Panc1 (cell line): Measurements from ENCODE around the gene TECPR2. TPM values are rescaled to one million over a fixed set of nuclear protein-coding genes. Genes with fewer than 3 reads are reported as not detected.
A peak's percentile ranks its signal among the peaks of the same experiment; 100 is the strongest.

Source experiments
- ATAC-seq: fragments of 200-7000 bp; cut with Tn5 transposase; 2 replicates; pipeline ENCODE4 v1.9.1; 2020; ENCODE audit warnings: mild to moderate bottlenecking, moderate library complexity
- BruUV-seq: library from RNA; stranded (reverse); fragments of 400-500 nt; replicated peaks from 2 replicates; lab custom pipeline; 2021; lab: Mats Ljungman, UMichigan
- CTCF ChIA-PET: fragments of 300-600 bp; sonication (Branson Sonifier 250); formaldehyde crosslinking; loops from one replicate; lab custom pipeline; 2022; ENCODE audit warnings: antibody characterized with exemption; lab: Charles Lee
- POLR2A ChIA-PET: fragments of 300-600 bp; sonication (Branson Sonifier 250); formaldehyde crosslinking; loops from one replicate; lab custom pipeline; 2022; ENCODE audit warnings: antibody characterized with exemption; lab: Charles Lee
- DNase-seq: peaks from one replicate; pipeline ENCODE4 v3.0.0-alpha.2; 2010; ENCODE audit warnings: low read depth, low spot score
- H3K27ac ChIP-seq: 2 replicates; pipeline ENCODE4 v1.5.1; 2011; ENCODE audit warnings: mild to moderate bottlenecking, low read length, inconsistent platforms
- H3K27me3 ChIP-seq: fragments of 200-500 bp; sonication (Bioruptor generic); 2 replicates; pipeline ENCODE4 v1.6.0; 2014; ENCODE audit warnings: low read length, inconsistent platforms; ENCODE audit not compliant: control insufficient read depth, insufficient read depth
- H3K36me3 ChIP-seq: fragments of 200-500 bp; sonication (Bioruptor generic); 2 replicates; pipeline ENCODE4 v1.5.1; 2014; ENCODE audit warnings: inconsistent platforms, mild to moderate bottlenecking, low read length, moderate library complexity; ENCODE audit not compliant: control insufficient read depth, insufficient read depth
- H3K4me1 ChIP-seq: 2 replicates; pipeline ENCODE4 v1.5.1; 2011; ENCODE audit warnings: inconsistent platforms, mild to moderate bottlenecking, low read length, moderate library complexity; ENCODE audit not compliant: control insufficient read depth, insufficient read depth
- H3K4me3 ChIP-seq, 2 experiments: 2 replicates each; pipeline ENCODE4 v1.5.1; 2011 to 2012; ENCODE audit warnings: low read depth in 2 of 2, low read length in 2 of 2, mild to moderate bottlenecking in 2 of 2, inconsistent platforms in 1 of 2, moderate library complexity in 1 of 2
- H3K9me3 ChIP-seq: fragments of 200-500 bp; sonication (Bioruptor generic); 2 replicates; pipeline ENCODE4 v1.5.1; 2014; ENCODE audit warnings: low read depth, mild to moderate bottlenecking, inconsistent platforms, low read length, moderate library complexity; ENCODE audit not compliant: control insufficient read depth, insufficient read depth
- POLR2AphosphoS5 ChIP-seq: IDR thresholded peaks from 2 replicates; pipeline ENCODE4 v1.6.1; 2012; ENCODE audit warnings: mild to moderate bottlenecking, low read depth, low read length, moderate library complexity
- SIN3A ChIP-seq: IDR thresholded peaks from 2 replicates; pipeline ENCODE4 v1.6.1; 2012; ENCODE audit warnings: low read depth, mild to moderate bottlenecking, low read length, moderate library complexity, borderline replicate concordance; ENCODE audit not compliant: insufficient read depth
- TCF7L2 ChIP-seq: IDR thresholded peaks from 2 replicates; pipeline ENCODE4 v1.6.1; 2011; ENCODE audit warnings: mild to moderate bottlenecking, low read depth, low read length, inconsistent platforms
- in situ Hi-C: cut with HindIII; loops from 2 replicates; pipeline ENCODE4 v1.10.0; 2016; ENCODE audit warnings: low sequenced_read_pairs, low pct_unique_long_range_greater_than_20kb
- intact Hi-C: fragments of 100-400 bp; cut with micrococcal nuclease; formaldehyde crosslinking; loops from one replicate; pipeline ENCODE4 v1.10.0; 2022; ENCODE audit not compliant: unreplicated experiment
- total RNA-seq: library from RNA; stranded (reverse); gene quantifications from one replicate; pipeline ENCODE4 v1.2.1, GENCODE V29; 2021; ENCODE audit not compliant: unreplicated experiment
- TF ChIP-seq, protein P1 (sequence below), 2 experiments: IDR thresholded peaks; 2 replicates each; pipeline ENCODE4 v1.6.1; 2011 to 2012; ENCODE audit warnings: low read depth in 2 of 2, control low read depth in 1 of 2, low read length in 1 of 2, mild to moderate bottlenecking in 1 of 2, moderate library complexity in 1 of 2; ENCODE audit not compliant: insufficient read depth in 1 of 2
- TF ChIP-seq, protein P2 (sequence below): fragments of 450-650 bp; IDR thresholded peaks from 2 replicates; pipeline ENCODE4 v1.5.1; 2017; ENCODE audit warnings: mild to moderate bottlenecking

The TECPR2 gene
- total RNA-seq, 1 experiment from 2014 or later = 15.5 TPM

DNA sequence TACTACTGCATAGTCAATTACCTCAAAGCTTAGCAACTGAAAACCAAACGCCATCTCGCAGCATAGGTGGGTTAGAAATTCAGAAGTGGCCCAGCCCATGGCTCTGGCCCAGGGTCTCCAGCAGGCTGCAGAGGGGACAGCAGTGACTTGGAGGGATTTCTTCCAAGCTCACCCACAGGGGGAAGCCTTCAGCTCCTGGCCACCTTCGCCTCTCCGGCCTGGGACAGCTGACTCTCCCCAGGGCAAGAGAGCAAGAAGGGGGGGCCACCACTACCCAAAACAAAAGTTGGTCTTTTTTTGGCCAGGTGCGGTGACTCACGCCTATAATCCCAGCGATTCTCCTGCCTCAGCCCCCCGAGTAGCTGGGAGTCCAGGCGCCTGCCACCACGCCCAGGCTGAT, 179.0 kb downstream of the TECPR2 start:
- no TSS peak for BruUV-seq
- intact Hi-C loops (no loop called here), in situ Hi-C loops (no loop called here)
- TF ChIP-seq TCF7L2 (no peak), SIN3A (no peak), POLR2AphosphoS5 (no peak)
- TF ChIP-seq, protein P1, sequence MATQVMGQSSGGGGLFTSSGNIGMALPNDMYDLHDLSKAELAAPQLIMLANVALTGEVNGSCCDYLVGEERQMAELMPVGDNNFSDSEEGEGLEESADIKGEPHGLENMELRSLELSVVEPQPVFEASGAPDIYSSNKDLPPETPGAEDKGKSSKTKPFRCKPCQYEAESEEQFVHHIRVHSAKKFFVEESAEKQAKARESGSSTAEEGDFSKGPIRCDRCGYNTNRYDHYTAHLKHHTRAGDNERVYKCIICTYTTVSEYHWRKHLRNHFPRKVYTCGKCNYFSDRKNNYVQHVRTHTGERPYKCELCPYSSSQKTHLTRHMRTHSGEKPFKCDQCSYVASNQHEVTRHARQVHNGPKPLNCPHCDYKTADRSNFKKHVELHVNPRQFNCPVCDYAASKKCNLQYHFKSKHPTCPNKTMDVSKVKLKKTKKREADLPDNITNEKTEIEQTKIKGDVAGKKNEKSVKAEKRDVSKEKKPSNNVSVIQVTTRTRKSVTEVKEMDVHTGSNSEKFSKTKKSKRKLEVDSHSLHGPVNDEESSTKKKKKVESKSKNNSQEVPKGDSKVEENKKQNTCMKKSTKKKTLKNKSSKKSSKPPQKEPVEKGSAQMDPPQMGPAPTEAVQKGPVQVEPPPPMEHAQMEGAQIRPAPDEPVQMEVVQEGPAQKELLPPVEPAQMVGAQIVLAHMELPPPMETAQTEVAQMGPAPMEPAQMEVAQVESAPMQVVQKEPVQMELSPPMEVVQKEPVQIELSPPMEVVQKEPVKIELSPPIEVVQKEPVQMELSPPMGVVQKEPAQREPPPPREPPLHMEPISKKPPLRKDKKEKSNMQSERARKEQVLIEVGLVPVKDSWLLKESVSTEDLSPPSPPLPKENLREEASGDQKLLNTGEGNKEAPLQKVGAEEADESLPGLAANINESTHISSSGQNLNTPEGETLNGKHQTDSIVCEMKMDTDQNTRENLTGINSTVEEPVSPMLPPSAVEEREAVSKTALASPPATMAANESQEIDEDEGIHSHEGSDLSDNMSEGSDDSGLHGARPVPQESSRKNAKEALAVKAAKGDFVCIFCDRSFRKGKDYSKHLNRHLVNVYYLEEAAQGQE (IDR thresholded peaks at IDR 0.05; ENCODE audit: insufficient read depth in 1 of 2, low read depth in 2 of 2, low read length in 1 of 2) = no peak
- TF ChIP-seq, protein P2, sequence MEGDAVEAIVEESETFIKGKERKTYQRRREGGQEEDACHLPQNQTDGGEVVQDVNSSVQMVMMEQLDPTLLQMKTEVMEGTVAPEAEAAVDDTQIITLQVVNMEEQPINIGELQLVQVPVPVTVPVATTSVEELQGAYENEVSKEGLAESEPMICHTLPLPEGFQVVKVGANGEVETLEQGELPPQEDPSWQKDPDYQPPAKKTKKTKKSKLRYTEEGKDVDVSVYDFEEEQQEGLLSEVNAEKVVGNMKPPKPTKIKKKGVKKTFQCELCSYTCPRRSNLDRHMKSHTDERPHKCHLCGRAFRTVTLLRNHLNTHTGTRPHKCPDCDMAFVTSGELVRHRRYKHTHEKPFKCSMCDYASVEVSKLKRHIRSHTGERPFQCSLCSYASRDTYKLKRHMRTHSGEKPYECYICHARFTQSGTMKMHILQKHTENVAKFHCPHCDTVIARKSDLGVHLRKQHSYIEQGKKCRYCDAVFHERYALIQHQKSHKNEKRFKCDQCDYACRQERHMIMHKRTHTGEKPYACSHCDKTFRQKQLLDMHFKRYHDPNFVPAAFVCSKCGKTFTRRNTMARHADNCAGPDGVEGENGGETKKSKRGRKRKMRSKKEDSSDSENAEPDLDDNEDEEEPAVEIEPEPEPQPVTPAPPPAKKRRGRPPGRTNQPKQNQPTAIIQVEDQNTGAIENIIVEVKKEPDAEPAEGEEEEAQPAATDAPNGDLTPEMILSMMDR = no peak
- H3K4me3 ChIP-seq = no peak overlapping the region
- ATAC-seq (no peak), DNase-seq (no peak)
- H3K36me3 ChIP-seq = no peaks in the 10 kb centered on the region
- ChIA-PET CTCF (interaction anchor here (0.6 kb wide), 1 partner anchor 53 kb away, joined by 3 read pairs; no protein-coding TSS in a partner anchor), POLR2A (no interaction called here)
- H3K9me3 ChIP-seq = no peaks in the 10 kb centered on the region
- H3K4me1 ChIP-seq = peaks cover 3% of the 10 kb centered on the region
- no peaks in the 10 kb centered on the region for H3K27me3 ChIP-seq
- no peak overlapping the region for H3K27ac ChIP-seq

DNA sequence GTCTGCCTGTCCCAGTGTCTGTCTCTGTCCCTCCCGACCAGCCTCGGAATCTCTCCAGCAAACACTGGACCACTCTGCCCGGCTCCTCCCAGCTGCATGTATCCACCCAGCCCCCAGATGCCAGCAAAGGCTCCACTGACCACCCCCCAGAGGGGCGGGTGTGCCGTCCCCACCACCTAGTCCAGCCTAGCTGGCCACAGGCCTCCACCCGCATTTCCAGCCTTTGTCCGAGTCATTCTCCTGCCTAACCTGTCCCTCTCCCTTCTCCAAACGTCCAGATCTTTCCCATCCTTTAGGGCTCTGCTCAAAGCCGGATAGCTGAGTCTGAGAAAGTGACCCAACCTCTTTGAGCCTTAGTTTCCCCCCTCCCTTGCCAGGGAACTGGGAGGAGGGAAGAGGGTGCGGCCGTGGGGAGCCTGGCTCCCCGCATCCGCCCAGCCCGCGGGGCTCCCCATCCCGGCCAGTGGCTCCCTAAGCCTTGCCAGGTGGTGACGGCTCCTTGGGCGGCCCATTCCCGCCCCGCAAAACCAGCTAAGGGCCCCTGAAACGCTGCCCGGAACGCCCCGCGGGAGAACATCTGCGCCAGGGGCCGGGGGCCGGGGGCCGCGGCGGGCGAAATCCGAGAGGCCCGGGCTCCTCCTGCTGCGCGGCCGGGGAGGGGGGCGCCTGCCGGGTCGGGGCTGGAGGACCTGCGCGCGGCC, 181.5 kb downstream of the TECPR2 start:
- intact Hi-C loops (no loop called here), in situ Hi-C loops (no loop called here)
- TF ChIP-seq SIN3A = no peak
- TF ChIP-seq, protein P2 = no peak
- TF ChIP-seq TCF7L2 = no peak
- peak overlapping the region; percentile 44; the same call in 1 of the 2 replicates for H3K27ac ChIP-seq
- CTCF ChIA-PET = no interaction called here
- POLR2A ChIA-PET = no interaction called here
- DNase-seq (no peak), ATAC-seq (no peak)
- no peaks in the 10 kb centered on the region for H3K27me3 ChIP-seq
- no peaks in the 10 kb centered on the region for H3K9me3 ChIP-seq
- H3K36me3 ChIP-seq = no peaks in the 10 kb centered on the region
- peaks cover 8% of the 10 kb centered on the region for H3K4me1 ChIP-seq
- no peak overlapping the region for H3K4me3 ChIP-seq
- no TSS peak for BruUV-seq
